K562 (cell line): ENCODE data around the gene PRKG1. TPM values are rescaled to one million over a fixed set of nuclear protein-coding genes. Genes with fewer than 3 reads are reported as not detected.

Experiments used
- ATAC-seq: fragments of 200-7000 bp; cut with Tn5 transposase; 3 replicates; pipeline ENCODE4 v1.9.1; 2020; ENCODE audit warnings: moderate library complexity
- BruUV-seq: library from RNA; stranded (reverse); fragments of 400-500 nt; replicated peaks from 2 replicates; lab custom pipeline; 2021; lab: Mats Ljungman, UMichigan
- CTCF ChIA-PET: fragments of 300-600 bp; formaldehyde crosslinking; extraction: SDS; loops from one replicate; lab custom pipeline; 2021; ENCODE audit warnings: low intra/inter-chr PET ratio; lab: Yijun Ruan, JAX
- POLR2A ChIA-PET: fragments of 300-600, 350-650 bp; sonication (Branson Sonifier 250); formaldehyde crosslinking; extraction: SDS; loops from one replicate; lab custom pipeline; 2021; ENCODE audit warnings: antibody characterized with exemption, inconsistent platforms; lab: Yijun Ruan, JAX
- DNase-seq, 4 experiments: peaks; one replicate each; pipeline versions ENCODE4 v3.0.0 to v3.0.0-alpha.2; 2011 to 2018; ENCODE audit warnings: low spot score in 3 of 4, mixed read lengths in 3 of 4; ENCODE audit errors: extremely low read depth in 1 of 4
- FAIRE-seq: peaks from 2 replicates; lab custom pipeline; 2011; peaks lifted over from hg19 to GRCh38; lab: Jason Lieb, UNC
- H2AFZ ChIP-seq: 2 replicates; pipeline ENCODE4 v1.6.0; 2011; ENCODE audit warnings: low read depth, low read length, control low read depth, inconsistent platforms
- H3K27ac ChIP-seq: fragments of 200-600 bp; 3 replicates; pipeline ENCODE4 v1.8.0; 2011; ENCODE audit warnings: low read depth, mild to moderate bottlenecking, control low read depth, inconsistent platforms, low read length, moderate library complexity, mixed read lengths; ENCODE audit errors: extremely low read depth
- H3K27me3 ChIP-seq, 2 experiments: fragments of 300-600 bp in 1 of 2; 2 replicates in 1 of 2; 3 replicates in 1 of 2; pipeline versions ENCODE4 v1.6.0 to v1.8.0; 2011; ENCODE audit warnings: inconsistent platforms in 2 of 2, low read length in 2 of 2, mild to moderate bottlenecking in 1 of 2, mixed read lengths in 1 of 2, moderate library complexity in 1 of 2; ENCODE audit not compliant: control insufficient read depth in 2 of 2, insufficient read depth in 2 of 2
- H3K36me3 ChIP-seq: fragments of 300-600 bp; 3 replicates; pipeline ENCODE4 v1.8.0; 2011; ENCODE audit warnings: mild to moderate bottlenecking, low read length, inconsistent platforms; ENCODE audit not compliant: control insufficient read depth, insufficient read depth
- H3K4me1 ChIP-seq, 2 experiments: fragments of 200-600 bp in 1 of 2; replicated peaks in 1 of 2; 2 replicates in 1 of 2; 3 replicates in 1 of 2; pipeline versions ENCODE4 v1.5.1 to v1.8.0; 2011; ENCODE audit warnings: inconsistent platforms in 2 of 2, low read length in 2 of 2, mild to moderate bottlenecking in 1 of 2, mixed read lengths in 1 of 2, moderate library complexity in 1 of 2; ENCODE audit not compliant: control insufficient read depth in 2 of 2, insufficient read depth in 2 of 2
- H3K4me2 ChIP-seq: 2 replicates; pipeline ENCODE4 v1.6.1; 2011; ENCODE audit warnings: low read length, control low read depth, inconsistent platforms, mixed read lengths; ENCODE audit not compliant: insufficient read depth
- H3K4me3 ChIP-seq: fragments of 200-600 bp; sonication (generic), shearing (Covaris generic); 2 replicates; pipeline ENCODE4 v1.5.1; 2016; ENCODE audit warnings: control low read depth, inconsistent platforms
- H3K79me2 ChIP-seq: fragments of 200-600 bp; 3 replicates; pipeline ENCODE4 v1.8.0; 2011; ENCODE audit warnings: low read length, inconsistent platforms; ENCODE audit not compliant: control insufficient read depth, insufficient read depth
- H3K9ac ChIP-seq, 2 experiments: 2 replicates each; pipeline versions ENCODE4 v1.6.0 to v1.6.1; 2011; ENCODE audit warnings: low read depth in 2 of 2, low read length in 2 of 2, control low read depth in 1 of 2, inconsistent platforms in 1 of 2, mild to moderate bottlenecking in 1 of 2, mixed read lengths in 1 of 2; ENCODE audit not compliant: insufficient read depth in 1 of 2
- H3K9me1 ChIP-seq: one replicate; pipeline ENCODE4 v1.6.0; 2011; ENCODE audit warnings: inconsistent platforms, mild to moderate bottlenecking, low read length, moderate library complexity; ENCODE audit not compliant: control insufficient read depth, insufficient read depth
- H3K9me3 ChIP-seq: replicated peaks from 2 replicates; pipeline ENCODE4 v1.5.1; 2011; ENCODE audit warnings: low read depth, low read length, inconsistent platforms; ENCODE audit not compliant: control insufficient read depth, insufficient read depth
- H4K20me1 ChIP-seq: replicated peaks from 2 replicates; pipeline ENCODE4 v1.6.1; 2011; ENCODE audit warnings: low read length, inconsistent platforms, mixed read lengths; ENCODE audit not compliant: control insufficient read depth, insufficient read depth
- ARHGAP35 ChIP-seq: fragments of 450-650 bp; IDR thresholded peaks from 2 replicates; pipeline ENCODE4 v1.6.1; 2018; ENCODE audit not compliant: partially characterized antibody
- CHD4 ChIP-seq: fragments of 200-600 bp; sonication (generic); IDR thresholded peaks from 3 replicates; pipeline ENCODE4 v1.6.1; 2012; ENCODE audit warnings: low read depth, mild to moderate bottlenecking, mixed read lengths, low read length, inconsistent platforms; ENCODE audit not compliant: insufficient read depth, insufficient replicate concordance, poor library complexity, severe bottlenecking
- ELK3 ChIP-seq: fragments of 450-650 bp; formaldehyde crosslinking; IDR thresholded peaks from 2 replicates; pipeline ENCODE4 v1.4.0; 2020; ENCODE audit warnings: mild to moderate bottlenecking
- FOXK2 ChIP-seq, 2 experiments: fragments of 450-650 bp; IDR thresholded peaks in 1 of 2; conservative IDR thresholded peaks in 1 of 2; 2 replicates each; pipeline ENCODE4 v1.6.1; 2016; ENCODE audit warnings: low read depth in 2 of 2, mild to moderate bottlenecking in 1 of 2
- ILF3 ChIP-seq: fragments of 450-650 bp; IDR thresholded peaks from 2 replicates; pipeline ENCODE4 v1.6.1; 2018; ENCODE audit warnings: antibody characterized with exemption, mild to moderate bottlenecking, moderate library complexity, borderline replicate concordance
- ILK ChIP-seq: fragments of 450-650 bp; IDR thresholded peaks from 2 replicates; pipeline ENCODE4 v1.6.1; 2016; ENCODE audit warnings: missing genetic modification characterization, low read depth, mild to moderate bottlenecking, missing compliant biosample characterization, moderate library complexity, borderline replicate concordance
- MTA1 ChIP-seq: fragments of 450-650 bp; IDR thresholded peaks from 2 replicates; pipeline ENCODE4 v1.6.1; 2017; ENCODE audit warnings: borderline replicate concordance
- SNRNP70 ChIP-seq: fragments of 200-400 bp; formaldehyde crosslinking; optimal IDR thresholded peaks from 2 replicates; pipeline ENCODE3; 2017; ENCODE audit warnings: low read depth, low read length
- SRSF3 ChIP-seq: fragments of 200-400 bp; formaldehyde crosslinking; IDR thresholded peaks from 2 replicates; pipeline ENCODE4 v1.6.1; 2016; ENCODE audit warnings: mild to moderate bottlenecking, low read length, moderate library complexity; ENCODE audit not compliant: insufficient read depth
- TAF9B ChIP-seq: fragments of 450-650 bp; IDR thresholded peaks from 2 replicates; pipeline ENCODE4 v1.6.1; 2018; ENCODE audit warnings: mild to moderate bottlenecking; ENCODE audit not compliant: partially characterized antibody
- TAL1 ChIP-seq: fragments of 450-650 bp; IDR thresholded peaks from 2 replicates; pipeline ENCODE4 v1.6.1; 2016; ENCODE audit warnings: mild to moderate bottlenecking
- TRIM24 ChIP-seq, 2 experiments: fragments of 450-650 bp; IDR thresholded peaks; 2 replicates each; pipeline ENCODE4 v1.6.1; 2016
- ZNF184 ChIP-seq: sonication (generic); formaldehyde crosslinking; IDR thresholded peaks from 2 replicates; pipeline ENCODE4 v1.5.0; 2020; ENCODE audit warnings: missing genetic modification reagents
- WGBS: fragments of 100-300 bp; shearing (Covaris generic); methylation state at CpG from one replicate; pipeline ENCODE4 v1.1.6; 2016; ENCODE audit warnings: low coverage, mixed read lengths; ENCODE audit not compliant: insufficient coverage; ENCODE audit errors: missing lambda C conversion rate; 5-methylcytosine and 5-hydroxymethylcytosine counted together
- in situ Hi-C: fragments of 300-500 bp; cut with MboI; formaldehyde crosslinking; loops from 4 replicates; pipeline ENCODE4 v1.15.0; 2018; ENCODE audit warnings: inconsistent platforms, mixed read lengths
- intact Hi-C: fragments of 100-400 bp; cut with micrococcal nuclease; formaldehyde crosslinking; loops from 2 replicates; pipeline ENCODE4 v1.14.2; 2022
- polyA plus RNA-seq, 8 experiments: library from polyadenylated mRNA; depleted of rRNA in 4 of 8; stranded (reverse) in 5 of 8; unstranded in 3 of 8; fragments of >200 nt; fragmentation: Nextera tagmentation in 2 of 8; fragmentation: Illumina TruSeq in 1 of 8; extraction: Ambion mirVana in 2 of 8; extraction: Trizol in 1 of 8; gene quantifications; 2 replicates each; pipeline versions ENCODE4 v1.2.1 to v1.2.3, GENCODE V29; 2011 to 2014; ENCODE audit warnings: inconsistent platforms in 1 of 8, missing spikeins in 1 of 8
- total RNA-seq, 7 experiments: library from RNA; depleted of rRNA in 6 of 7; stranded (reverse); fragments of >200 nt in 6 of 7; fragmentation: Illumina TruSeq in 2 of 7; extraction: Trizol in 2 of 7; gene quantifications; 2 replicates each; pipeline versions ENCODE4 v1.2.1 to v1.2.3, GENCODE V29; 2011 to 2021; ENCODE audit warnings: low replicate concordance in 1 of 7

PRKG1 gene
- total and polyA plus RNA-seq, 9 of the 15 experiments (the other 6 are each of a cell fraction or from before 2014, with no cell fraction given), result 0.22 TPM; not detected in 8

- in situ Hi-C loops, result no loop called here
- Histone ChIP-seq H3K9me3 (no peaks in the 10 kb centered on the region), H3K79me2 (no peaks in the 10 kb centered on the region), H2AFZ (no peak overlapping the region), H3K27me3 (no peaks in the 10 kb centered on the region), H3K9ac (no peak overlapping the region), H3K4me2 (no peak overlapping the region), H3K4me1 (no peaks in the 10 kb centered on the region), H4K20me1 (no peaks in the 10 kb centered on the region), H3K4me3 (no peak overlapping the region), H3K27ac (no peak overlapping the region), H3K9me1 (no peaks in the 10 kb centered on the region), H3K36me3 (no peaks in the 10 kb centered on the region)
- DNase-seq (no peak), ATAC-seq (no peak), FAIRE-seq (no peak)
- 3% methylated on average over 2 of the region's 2 CpGs for WGBS
- POLR2A ChIA-PET, result no interaction called here
- no TSS peak for BruUV-seq
- TF ChIP-seq ILK, result no peak
- TF ChIP-seq TAF9B, result no peak
- no peak for TF ChIP-seq ZNF184
- no peak for TF ChIP-seq ILF3
- TF ChIP-seq MTA1, result no peak
- TF ChIP-seq TAL1, result no peak
- no peak for TF ChIP-seq FOXK2 (conservative IDR thresholded peaks at IDR 0.05 in 1 of 2, IDR thresholded peaks at IDR 0.05 in 1 of 2; ENCODE audit: low read depth in 2 of 2)
- no peak for TF ChIP-seq SRSF3
- TF ChIP-seq SNRNP70, result no peak
- no peak for TF ChIP-seq ELK3 (CRISPR knock-in tag)
- TF ChIP-seq ARHGAP35, result no peak
- no peak for TF ChIP-seq TRIM24 (IDR thresholded peaks at IDR 0.05)
- TF ChIP-seq CHD4, result no peak
- CTCF ChIA-PET, result no interaction called here
- intact Hi-C loops, result no loop called here
These were observed 955.3 kb downstream of the PRKG1 start for GRCh38 chr10:52029628-52030027.
